SK-N-SH (cell line): ENCODE data around the gene NRDC. TPM values are rescaled to one million over a fixed set of nuclear protein-coding genes. Genes with fewer than 3 reads are reported as not detected.

Source experiments
- CTCF ChIA-PET: fragments of 300-600, 350-600 bp; formaldehyde crosslinking; extraction: SDS; loops from one replicate; lab custom pipeline; 2021; lab: Yijun Ruan, JAX
- POLR2A ChIA-PET: fragments of 350-600 bp; sonication (Branson Sonifier 250); formaldehyde crosslinking; extraction: SDS; loops from one replicate; lab custom pipeline; 2020; ENCODE audit warnings: antibody characterized with exemption, inconsistent platforms; lab: Yijun Ruan, JAX
- DNase-seq: peaks from one replicate; pipeline ENCODE4 v3.0.0; 2012
- H2AFZ ChIP-seq: fragments of 200-600 bp; sonication (generic); 2 replicates; pipeline ENCODE4 v1.8.1; 2016; ENCODE audit warnings: antibody characterized with exemption, mild to moderate bottlenecking, low read depth
- H3F3A ChIP-seq: fragments of 200-600 bp; sonication (generic); replicated peaks from 2 replicates; pipeline ENCODE3; 2016; ENCODE audit warnings: antibody characterized with exemption, mild to moderate bottlenecking; ENCODE audit not compliant: insufficient read depth
- H3K27ac ChIP-seq, 2 experiments: fragments of 200-500 bp in 1 of 2; fragments of 200-600 bp in 1 of 2; sonication (Bioruptor generic) in 1 of 2; sonication (generic), shearing (Covaris generic) in 1 of 2; 2 replicates each; pipeline versions ENCODE4 v1.5.1 to v1.6.1; 2014 to 2016; ENCODE audit warnings: low read depth in 2 of 2, inconsistent platforms in 1 of 2, low read length in 1 of 2, mild to moderate bottlenecking in 1 of 2, mixed read lengths in 1 of 2
- H3K27me3 ChIP-seq: fragments of 200-600 bp; sonication (generic), shearing (Covaris generic); 2 replicates; pipeline ENCODE4 v1.6.1; 2016; ENCODE audit warnings: mixed run types; ENCODE audit not compliant: insufficient read depth
- H3K36me3 ChIP-seq, 2 experiments: fragments of 200-500 bp in 1 of 2; fragments of 200-600 bp in 1 of 2; sonication (Bioruptor generic) in 1 of 2; sonication (generic) in 1 of 2; replicated peaks in 1 of 2; 2 replicates each; pipeline versions ENCODE3 to v1.5.1; 2014 to 2016; ENCODE audit warnings: low read length in 1 of 2, mild to moderate bottlenecking in 1 of 2; ENCODE audit not compliant: insufficient read depth in 2 of 2, control insufficient read depth in 1 of 2
- H3K4me1 ChIP-seq, 2 experiments: fragments of 200-500 bp in 1 of 2; fragments of 200-600 bp in 1 of 2; sonication (Bioruptor generic) in 1 of 2; sonication (generic), shearing (Covaris generic) in 1 of 2; 2 replicates each; pipeline versions ENCODE4 v1.5.1 to v1.6.1; 2014 to 2016; ENCODE audit warnings: low read depth in 1 of 2, low read length in 1 of 2, mixed run types in 1 of 2; ENCODE audit not compliant: insufficient read depth in 2 of 2, control insufficient read depth in 1 of 2
- H3K4me2 ChIP-seq: fragments of 200-600 bp; sonication (generic), shearing (Covaris generic); 2 replicates; pipeline ENCODE4 v1.6.1; 2017; ENCODE audit warnings: mixed run types
- H3K4me3 ChIP-seq, 2 experiments: fragments of 200-500 bp in 1 of 2; fragments of 200-600 bp in 1 of 2; sonication (Bioruptor generic) in 1 of 2; sonication (generic), shearing (Covaris generic) in 1 of 2; 2 replicates each; pipeline versions ENCODE4 v1.5.1 to v1.8.1; 2014 to 2016; ENCODE audit warnings: low read depth in 2 of 2, inconsistent platforms in 1 of 2, low read length in 1 of 2, mild to moderate bottlenecking in 1 of 2, mixed read lengths in 1 of 2, moderate library complexity in 1 of 2
- H3K79me2 ChIP-seq: fragments of 200-600 bp; sonication (generic); 2 replicates; pipeline ENCODE4 v1.8.1; 2017; ENCODE audit warnings: mild to moderate bottlenecking; ENCODE audit not compliant: insufficient read depth
- H3K9ac ChIP-seq: fragments of 200-600 bp; sonication (generic); 2 replicates; pipeline ENCODE4 v1.6.1; 2017; ENCODE audit warnings: mixed run types
- H3K9me2 ChIP-seq: fragments of 200-600 bp; sonication (generic); 2 replicates; pipeline ENCODE4 v1.6.1; 2017; ENCODE audit warnings: mixed run types
- H3K9me3 ChIP-seq: fragments of 200-600 bp; sonication (generic); 2 replicates; pipeline ENCODE4 v1.6.1; 2017; ENCODE audit warnings: mixed run types, mild to moderate bottlenecking, moderate library complexity
- H4K20me1 ChIP-seq: fragments of 200-600 bp; sonication (generic); 2 replicates; pipeline ENCODE4 v1.6.1; 2017; ENCODE audit warnings: mild to moderate bottlenecking, mixed run types; ENCODE audit not compliant: insufficient read depth
- EP300 ChIP-seq, 2 experiments: IDR thresholded peaks; 2 replicates each; pipeline versions ENCODE4 v1.4.0 to v1.6.1; 2012; ENCODE audit warnings: borderline replicate concordance in 1 of 2, low read depth in 1 of 2, low read length in 1 of 2
- FOSL2 ChIP-seq: IDR thresholded peaks from 2 replicates; pipeline ENCODE4 v1.4.0; 2012; ENCODE audit warnings: low read depth, mild to moderate bottlenecking, moderate library complexity, borderline replicate concordance
- FOXJ3 ChIP-seq: sonication (generic); formaldehyde crosslinking; IDR thresholded peaks from 2 replicates; pipeline ENCODE4 v1.5.1; 2020; ENCODE audit warnings: mild to moderate bottlenecking, missing genetic modification reagents
- FOXM1 ChIP-seq: IDR thresholded peaks from 2 replicates; pipeline ENCODE4 v1.4.0; 2012; ENCODE audit warnings: low read depth, mild to moderate bottlenecking
- GABPA ChIP-seq: IDR thresholded peaks from 2 replicates; pipeline ENCODE4 v1.4.0; 2012; ENCODE audit warnings: low read depth, mild to moderate bottlenecking
- IRF3 ChIP-seq: fragments of 150-350 bp; IDR thresholded peaks from 2 replicates; pipeline ENCODE4 v1.6.1; 2016; ENCODE audit warnings: mild to moderate bottlenecking, low read depth, low read length
- JUND ChIP-seq: IDR thresholded peaks from 2 replicates; pipeline ENCODE4 v1.4.0; 2012
- MEF2A ChIP-seq: IDR thresholded peaks from 2 replicates; pipeline ENCODE4 v1.4.0; 2012; ENCODE audit warnings: low read depth, borderline replicate concordance
- MXI1 ChIP-seq: IDR thresholded peaks from 2 replicates; pipeline ENCODE4 v1.6.1; 2012; ENCODE audit warnings: mild to moderate bottlenecking, low read depth, low read length, improper control_type of control experiment
- NFIC ChIP-seq: IDR thresholded peaks from 2 replicates; pipeline ENCODE4 v1.4.0; 2012; ENCODE audit warnings: borderline replicate concordance
- PBX3 ChIP-seq: IDR thresholded peaks from 2 replicates; pipeline ENCODE4; 2012
- RAD21 ChIP-seq: IDR thresholded peaks from 2 replicates; pipeline ENCODE4 v1.6.1; 2012; ENCODE audit warnings: mild to moderate bottlenecking, low read length
- REST ChIP-seq: IDR thresholded peaks from 2 replicates; pipeline ENCODE4 v1.6.1; 2012; ENCODE audit warnings: mild to moderate bottlenecking, low read depth, low read length, moderate library complexity
- RFX5 ChIP-seq: IDR thresholded peaks from 2 replicates; pipeline ENCODE4 v1.6.1; 2012; ENCODE audit warnings: mild to moderate bottlenecking, improper control_type of control experiment, low read length
- RXRA ChIP-seq: IDR thresholded peaks from 2 replicates; pipeline ENCODE4 v1.4.0; 2012; ENCODE audit warnings: low read depth, mild to moderate bottlenecking, borderline replicate concordance
- TAF1 ChIP-seq: IDR thresholded peaks from 2 replicates; pipeline ENCODE4 v1.6.1; 2012; ENCODE audit warnings: low read depth, mild to moderate bottlenecking, low read length, moderate library complexity, borderline replicate concordance
- TCF12 ChIP-seq: IDR thresholded peaks from 2 replicates; pipeline ENCODE4 v1.4.0; 2012
- USF1 ChIP-seq: IDR thresholded peaks from 2 replicates; pipeline ENCODE4 v1.4.0; 2012; ENCODE audit warnings: low read depth, borderline replicate concordance
- USF2 ChIP-seq: fragments of 150-350 bp; IDR thresholded peaks from 2 replicates; pipeline ENCODE4 v1.6.1; 2017; ENCODE audit warnings: antibody characterized with exemption, low read length, low read depth, borderline replicate concordance
- YY1 ChIP-seq: IDR thresholded peaks from 2 replicates; pipeline ENCODE4 v1.4.0; 2012; ENCODE audit warnings: low read depth, mild to moderate bottlenecking
- WGBS: methylation state at CpG from one replicate; pipeline ENCODE4 v1.1.6; 2017; ENCODE audit warnings: low lambda C conversion rate; 5-methylcytosine and 5-hydroxymethylcytosine counted together
- polyA plus RNA-seq, 3 experiments: library from polyadenylated mRNA; depleted of rRNA; stranded (reverse); fragments of >200 nt; gene quantifications; 2 replicates each; pipeline ENCODE4 v1.2.3, GENCODE V29; 2012

Gene NRDC
- polyA plus RNA-seq, 1 of the 3 experiments (the other 2 are of a cell fraction): 84.8 TPM

- H4K20me1 ChIP-seq: peaks cover 20% of the 10 kb centered on the region
- WGBS: 93% methylated on average over 1 of the region's 1 CpG
- peaks cover 0 to 3% of the 10 kb centered on the region in 2 experiments; a peak in 2 of 4 replicates for H3K4me1 ChIP-seq
- H3K27me3 ChIP-seq: no peaks in the 10 kb centered on the region
- no peaks in the 10 kb centered on the region for H3K9me2 ChIP-seq
- ChIA-PET CTCF (interaction anchor here (0.6 to 1.3 kb wide), 3 partner anchors 19 to 103 kb away, joined by 3 read pairs; no protein-coding TSS in a partner anchor), POLR2A (no interaction called here)
- H3K4me3 ChIP-seq: no peak overlapping the region
- TF ChIP-seq IRF3: no peak
- no peak for TF ChIP-seq RAD21
- no peak for TF ChIP-seq RXRA
- no peak for TF ChIP-seq TAF1
- no peak for TF ChIP-seq FOXM1
- no peak for TF ChIP-seq MXI1
- H3K79me2 ChIP-seq: peaks cover 100% of the 10 kb centered on the region
- H3F3A ChIP-seq: peaks cover 3% of the 10 kb centered on the region
- no peak for DNase-seq
- H3K9ac ChIP-seq: no peak overlapping the region
- no peak overlapping the region for H3K27ac ChIP-seq
- no peaks in the 10 kb centered on the region for H3K9me3 ChIP-seq
- no peak overlapping the region for H2AFZ ChIP-seq
- peaks cover 9 to 16% of the 10 kb centered on the region in 2 experiments for H3K36me3 ChIP-seq
- H3K4me2 ChIP-seq: no peak overlapping the region
Observed at GRCh38 chr1:51858892-51859291, 19.6 kb downstream of the NRDC start.

GRCh38 chr1:51856745-51857144 lies 21.8 kb downstream of the NRDC start:
- H2AFZ ChIP-seq: no peak overlapping the region
- no peaks in the 10 kb centered on the region for H3K9me3 ChIP-seq
- ChIA-PET CTCF (no interaction called here), POLR2A (no interaction called here)
- no peak for DNase-seq
- H3K4me2 ChIP-seq: no peak overlapping the region
- H3K27ac ChIP-seq: no peak overlapping the region
- H4K20me1 ChIP-seq: peaks cover 11% of the 10 kb centered on the region; the same call in 1 of the 2 replicates
- H3K4me1 ChIP-seq: peaks cover 3% of the 10 kb centered on the region in 2 experiments; a peak in 2 of 4 replicates
- no peak overlapping the region for H3K9ac ChIP-seq
- no peak overlapping the region for H3K4me3 ChIP-seq
- H3K36me3 ChIP-seq: peaks cover 11 to 22% of the 10 kb centered on the region in 2 experiments
- peaks cover 11% of the 10 kb centered on the region for H3F3A ChIP-seq
- peaks cover 93% of the 10 kb centered on the region for H3K79me2 ChIP-seq
- no peaks in the 10 kb centered on the region for H3K9me2 ChIP-seq
- no peaks in the 10 kb centered on the region for H3K27me3 ChIP-seq
- TF ChIP-seq NFIC (no peak), JUND (no peak), EP300 (IDR thresholded peaks at IDR 0.05; ENCODE audit: borderline replicate concordance in 1 of 2, low read depth in 1 of 2, low read length in 1 of 2) (no peak), RFX5 (no peak), TAF1 (no peak), TCF12 (no peak), YY1 (no peak), MEF2A (no peak), REST (no peak), USF2 (no peak), RXRA (no peak), GABPA (no peak), FOSL2 (no peak), IRF3 (no peak), USF1 (no peak), FOXJ3 (CRISPR knock-in tag) (no peak), PBX3 (no peak), FOXM1 (no peak)
